ENCODE results near the gene PER1. TPM values are rescaled to one million over a fixed set of nuclear protein-coding genes. Genes with fewer than 3 reads are reported as not detected.

The PER1 gene
- total RNA-seq, 1 donor from 2014 or later, result 30.0 TPM

DNA sequence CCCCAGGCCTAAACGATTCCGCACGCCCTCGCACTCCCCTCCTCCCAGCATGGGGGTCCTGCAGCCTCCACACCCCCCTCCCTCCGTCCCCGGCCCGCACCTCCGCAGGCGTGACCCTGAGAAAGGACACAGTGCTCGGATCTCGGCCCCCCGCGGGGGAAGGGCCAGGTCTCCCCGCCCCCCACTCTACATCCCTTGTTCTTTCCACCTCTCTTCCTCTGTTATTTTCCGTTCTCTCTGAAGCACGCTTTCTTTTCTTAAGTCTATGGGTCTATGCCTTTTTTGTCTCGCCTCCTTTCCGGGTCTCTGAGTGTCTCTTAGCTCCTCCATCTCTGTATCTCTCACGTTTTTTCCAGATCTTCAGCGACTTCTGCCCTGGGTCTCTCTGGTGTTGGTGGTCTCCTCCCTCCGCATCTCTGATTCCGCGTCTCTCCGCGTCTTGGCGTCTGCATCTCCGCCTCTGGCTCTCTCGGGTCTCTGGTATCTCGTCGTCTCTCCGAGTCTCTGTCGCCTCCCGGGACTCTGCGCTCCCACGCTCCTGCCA, 26.2 kb downstream of the PER1 start:
- Mint-ChIP-seq H3K27me3 (ENCODE audit: unreplicated experiment) (peaks cover 43% of the 10 kb centered on the region), H3K9me3 (ENCODE audit: unreplicated experiment) (no peaks in the 10 kb centered on the region), H3K36me3 (ENCODE audit: low read depth, unreplicated experiment) (peaks cover 13% of the 10 kb centered on the region), H3K4me3 (ENCODE audit: unreplicated experiment) (peak overlapping the region; percentile 95), H3K27ac (ENCODE audit: unreplicated experiment) (peak overlapping the region; percentile 92), H3K4me1 (ENCODE audit: unreplicated experiment) (peaks cover 44% of the 10 kb centered on the region)
- DNase-seq (ENCODE audit: low spot score), result no peak
- TF ChIP-seq, protein P1, sequence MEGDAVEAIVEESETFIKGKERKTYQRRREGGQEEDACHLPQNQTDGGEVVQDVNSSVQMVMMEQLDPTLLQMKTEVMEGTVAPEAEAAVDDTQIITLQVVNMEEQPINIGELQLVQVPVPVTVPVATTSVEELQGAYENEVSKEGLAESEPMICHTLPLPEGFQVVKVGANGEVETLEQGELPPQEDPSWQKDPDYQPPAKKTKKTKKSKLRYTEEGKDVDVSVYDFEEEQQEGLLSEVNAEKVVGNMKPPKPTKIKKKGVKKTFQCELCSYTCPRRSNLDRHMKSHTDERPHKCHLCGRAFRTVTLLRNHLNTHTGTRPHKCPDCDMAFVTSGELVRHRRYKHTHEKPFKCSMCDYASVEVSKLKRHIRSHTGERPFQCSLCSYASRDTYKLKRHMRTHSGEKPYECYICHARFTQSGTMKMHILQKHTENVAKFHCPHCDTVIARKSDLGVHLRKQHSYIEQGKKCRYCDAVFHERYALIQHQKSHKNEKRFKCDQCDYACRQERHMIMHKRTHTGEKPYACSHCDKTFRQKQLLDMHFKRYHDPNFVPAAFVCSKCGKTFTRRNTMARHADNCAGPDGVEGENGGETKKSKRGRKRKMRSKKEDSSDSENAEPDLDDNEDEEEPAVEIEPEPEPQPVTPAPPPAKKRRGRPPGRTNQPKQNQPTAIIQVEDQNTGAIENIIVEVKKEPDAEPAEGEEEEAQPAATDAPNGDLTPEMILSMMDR (IDR thresholded peaks at IDR 0.05; ENCODE audit: unreplicated experiment), result no peak

DNA sequence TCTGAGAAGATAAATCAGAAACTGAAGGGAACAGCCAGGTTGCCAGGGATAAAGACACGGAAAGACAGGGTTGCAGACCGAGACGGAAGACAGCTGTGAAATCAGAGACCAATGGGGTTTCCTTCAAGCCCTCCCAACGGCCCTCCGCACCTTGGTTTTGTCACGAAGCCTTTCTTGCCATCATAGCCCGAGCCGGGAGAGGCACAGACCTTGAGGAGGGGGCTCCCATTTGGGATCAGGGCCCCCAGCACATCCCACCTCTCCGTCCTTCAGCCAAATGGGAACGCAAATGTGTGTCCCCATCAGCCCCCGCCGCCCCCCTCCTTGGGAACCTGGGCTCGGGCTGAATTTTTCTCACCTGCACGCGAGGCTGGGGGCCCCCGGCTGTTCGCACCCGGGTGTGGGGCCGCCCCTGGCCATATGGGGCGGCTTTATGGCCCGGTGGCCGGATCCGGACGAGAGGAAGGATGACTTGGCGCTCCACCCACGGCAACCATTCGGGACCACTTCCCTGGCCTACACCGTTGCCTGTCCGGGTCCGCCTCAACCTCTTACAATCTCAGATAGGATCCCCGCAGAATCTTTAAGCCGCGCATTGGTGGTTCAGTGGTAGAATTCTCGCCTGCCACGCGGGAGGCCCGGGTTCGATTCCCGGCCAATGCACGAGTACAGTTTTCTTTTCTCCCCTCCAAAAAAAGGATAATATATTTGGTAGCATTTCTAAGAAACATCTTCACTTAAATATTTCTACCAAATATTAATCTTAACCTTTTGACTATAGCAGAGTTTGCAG, 26.9 kb downstream of the PER1 start:
- TF ChIP-seq, protein P1 (IDR thresholded peaks at IDR 0.05; ENCODE audit: unreplicated experiment), result no peak
- Mint-ChIP-seq H3K4me1 (ENCODE audit: unreplicated experiment) (peaks cover 50% of the 10 kb centered on the region), H3K4me3 (ENCODE audit: unreplicated experiment) (peak overlapping the region; percentile 95), H3K36me3 (ENCODE audit: low read depth, unreplicated experiment) (peaks cover 19% of the 10 kb centered on the region), H3K27ac (ENCODE audit: unreplicated experiment) (peak overlapping the region; percentile 92), H3K9me3 (ENCODE audit: unreplicated experiment) (no peaks in the 10 kb centered on the region), H3K27me3 (ENCODE audit: unreplicated experiment) (peaks cover 50% of the 10 kb centered on the region)
- peak; percentile 86 for DNase-seq (ENCODE audit: low spot score)

DNA sequence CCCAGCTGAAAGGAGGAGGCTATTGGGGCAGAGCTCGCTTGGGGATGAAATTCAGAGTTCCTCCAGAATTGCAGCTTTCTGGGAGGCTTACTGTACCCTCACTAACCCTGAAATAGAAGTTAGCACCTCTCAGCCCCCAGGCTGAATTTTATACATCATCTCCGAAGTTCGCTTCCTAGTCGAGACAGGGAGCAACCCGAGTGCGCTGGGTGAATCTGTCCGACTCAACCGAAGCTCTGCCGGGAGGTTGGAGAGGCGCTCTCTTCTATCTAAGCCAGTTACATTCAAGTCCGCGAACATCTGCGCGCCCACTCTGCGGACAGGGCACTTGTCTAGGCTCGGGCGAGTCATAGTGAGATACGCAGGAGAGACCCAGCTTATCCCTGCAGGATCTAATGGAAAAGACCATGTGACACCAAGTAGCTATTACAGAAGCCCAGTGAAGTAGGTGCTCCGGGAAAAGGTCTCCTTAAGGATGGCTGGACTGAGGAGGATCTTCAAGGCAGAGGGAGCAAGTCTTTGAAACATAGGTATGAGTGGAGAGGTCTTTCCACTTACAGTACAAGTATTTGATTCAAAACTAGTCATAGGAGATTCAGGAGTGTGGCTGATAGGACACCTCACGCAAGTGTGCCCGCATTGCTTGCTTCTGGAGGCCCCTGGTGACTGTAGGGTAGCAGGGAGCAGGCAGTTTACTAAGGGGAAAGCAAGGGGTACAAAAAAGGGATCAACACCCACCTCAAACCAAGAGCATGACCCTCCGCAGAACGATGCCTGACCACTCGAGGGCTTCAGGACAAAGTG, 27.7 kb downstream of the PER1 start:
- Mint-ChIP-seq H3K4me1 (ENCODE audit: unreplicated experiment) (peaks cover 58% of the 10 kb centered on the region), H3K27me3 (ENCODE audit: unreplicated experiment) (peaks cover 55% of the 10 kb centered on the region), H3K27ac (ENCODE audit: unreplicated experiment) (peak overlapping the region; percentile 79), H3K4me3 (ENCODE audit: unreplicated experiment) (peak overlapping the region; percentile 68), H3K9me3 (ENCODE audit: unreplicated experiment) (no peaks in the 10 kb centered on the region), H3K36me3 (ENCODE audit: low read depth, unreplicated experiment) (peaks cover 27% of the 10 kb centered on the region)
- DNase-seq (ENCODE audit: low spot score), result no peak
- TF ChIP-seq, protein P1 (IDR thresholded peaks at IDR 0.05; ENCODE audit: unreplicated experiment), result no peak

DNA sequence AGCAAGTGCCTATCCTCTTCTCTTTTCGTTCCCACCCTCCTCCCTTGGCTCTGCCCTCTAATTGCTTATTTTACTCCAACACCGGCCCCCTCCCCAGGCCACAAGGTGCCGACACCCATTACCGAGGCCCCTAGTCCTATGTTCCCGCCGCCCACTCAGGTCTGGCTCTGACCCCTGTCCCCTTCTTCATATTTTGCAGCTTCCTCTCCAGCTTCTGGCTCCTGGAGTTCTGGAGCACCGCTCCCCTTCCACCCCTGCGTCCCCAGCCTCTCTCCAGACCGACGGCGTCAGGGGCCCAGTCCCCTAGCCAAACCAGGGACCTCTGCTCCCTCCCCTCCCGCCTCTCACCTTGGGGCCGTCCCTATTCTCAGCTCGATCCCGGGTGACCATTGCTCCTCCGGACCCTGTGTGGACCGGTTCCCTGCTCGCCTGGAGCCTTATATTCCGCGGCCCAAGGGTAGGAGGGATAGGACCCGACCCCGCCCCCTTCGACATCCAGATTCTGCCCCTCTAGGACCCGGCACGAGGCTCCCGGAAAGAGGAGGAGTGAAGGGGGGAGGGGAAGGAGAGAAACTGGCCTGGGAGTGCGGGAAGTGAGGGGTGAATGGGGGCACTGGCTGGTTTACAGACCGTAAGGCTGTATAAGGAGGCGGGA, 28.4 kb downstream of the PER1 start, which contains the start of gene HES7:
Gene HES7 (minus strand): TSS at position 412 of the 655 bp plus-strand sequence. CDS start 22 bp downstream, at position 390.
- TF ChIP-seq, protein P1 (IDR thresholded peaks at IDR 0.05; ENCODE audit: unreplicated experiment), result no peak
- Mint-ChIP-seq H3K36me3 (ENCODE audit: low read depth, unreplicated experiment) (peaks cover 31% of the 10 kb centered on the region), H3K9me3 (ENCODE audit: unreplicated experiment) (no peaks in the 10 kb centered on the region), H3K4me1 (ENCODE audit: unreplicated experiment) (peaks cover 58% of the 10 kb centered on the region), H3K27me3 (ENCODE audit: unreplicated experiment) (peaks cover 61% of the 10 kb centered on the region), H3K27ac (ENCODE audit: unreplicated experiment) (peak within 1 kb of the TSS; percentile 79), H3K4me3 (ENCODE audit: unreplicated experiment) (peak within 1 kb of the TSS; percentile 68)
- DNase-seq (ENCODE audit: low spot score), result no peak
